Measurements from ENCODE around the gene MSRB2. TPM values are rescaled to one million over a fixed set of nuclear protein-coding genes. Genes with fewer than 3 reads are reported as not detected.
A peak's percentile ranks its signal among the peaks of the same experiment; 100 is the strongest.

The MSRB2 gene
- total RNA-seq, 1 experiment from 2014 or later: 19.0 TPM

DNA sequence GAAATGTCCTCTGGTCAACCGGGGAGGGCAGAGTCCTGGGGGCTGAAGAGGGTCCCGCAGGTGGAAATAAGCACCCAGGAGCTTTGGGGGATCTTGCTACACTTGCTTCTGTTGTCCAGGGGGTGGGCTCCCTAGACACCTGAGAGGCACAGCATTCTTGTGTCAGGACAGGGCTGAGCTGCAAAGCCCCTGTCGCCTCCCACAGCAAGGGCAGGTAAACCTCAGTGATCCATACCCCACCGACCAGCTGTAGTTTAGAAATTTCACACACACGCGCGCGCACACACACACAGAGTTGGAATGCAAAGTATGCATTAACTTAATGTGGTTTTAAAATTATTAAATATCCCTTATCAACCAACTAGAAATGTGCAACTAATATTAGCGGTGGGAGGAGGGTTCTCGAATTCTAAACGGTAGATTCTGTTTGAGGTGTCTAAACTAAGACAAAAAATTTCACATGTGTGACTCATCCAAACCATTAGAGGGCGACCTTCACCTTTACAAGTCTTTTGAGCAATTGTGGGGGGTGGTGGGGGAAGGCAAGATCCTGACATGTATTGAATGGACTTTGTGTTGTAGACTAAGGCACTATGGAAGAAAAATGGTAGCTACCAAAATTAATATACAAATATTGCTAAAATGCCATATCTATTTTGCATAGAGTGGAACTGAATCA, 62.5 kb downstream of the MSRB2 start:
- TF ChIP-seq, protein P1, sequence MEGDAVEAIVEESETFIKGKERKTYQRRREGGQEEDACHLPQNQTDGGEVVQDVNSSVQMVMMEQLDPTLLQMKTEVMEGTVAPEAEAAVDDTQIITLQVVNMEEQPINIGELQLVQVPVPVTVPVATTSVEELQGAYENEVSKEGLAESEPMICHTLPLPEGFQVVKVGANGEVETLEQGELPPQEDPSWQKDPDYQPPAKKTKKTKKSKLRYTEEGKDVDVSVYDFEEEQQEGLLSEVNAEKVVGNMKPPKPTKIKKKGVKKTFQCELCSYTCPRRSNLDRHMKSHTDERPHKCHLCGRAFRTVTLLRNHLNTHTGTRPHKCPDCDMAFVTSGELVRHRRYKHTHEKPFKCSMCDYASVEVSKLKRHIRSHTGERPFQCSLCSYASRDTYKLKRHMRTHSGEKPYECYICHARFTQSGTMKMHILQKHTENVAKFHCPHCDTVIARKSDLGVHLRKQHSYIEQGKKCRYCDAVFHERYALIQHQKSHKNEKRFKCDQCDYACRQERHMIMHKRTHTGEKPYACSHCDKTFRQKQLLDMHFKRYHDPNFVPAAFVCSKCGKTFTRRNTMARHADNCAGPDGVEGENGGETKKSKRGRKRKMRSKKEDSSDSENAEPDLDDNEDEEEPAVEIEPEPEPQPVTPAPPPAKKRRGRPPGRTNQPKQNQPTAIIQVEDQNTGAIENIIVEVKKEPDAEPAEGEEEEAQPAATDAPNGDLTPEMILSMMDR (IDR thresholded peaks at IDR 0.05; ENCODE audit: unreplicated experiment): no peak
- DNase-seq (ENCODE audit: unreplicated experiment): peak; percentile 50
- no peak overlapping the region for H3K4me3 Mint-ChIP-seq (ENCODE audit: unreplicated experiment)

DNA sequence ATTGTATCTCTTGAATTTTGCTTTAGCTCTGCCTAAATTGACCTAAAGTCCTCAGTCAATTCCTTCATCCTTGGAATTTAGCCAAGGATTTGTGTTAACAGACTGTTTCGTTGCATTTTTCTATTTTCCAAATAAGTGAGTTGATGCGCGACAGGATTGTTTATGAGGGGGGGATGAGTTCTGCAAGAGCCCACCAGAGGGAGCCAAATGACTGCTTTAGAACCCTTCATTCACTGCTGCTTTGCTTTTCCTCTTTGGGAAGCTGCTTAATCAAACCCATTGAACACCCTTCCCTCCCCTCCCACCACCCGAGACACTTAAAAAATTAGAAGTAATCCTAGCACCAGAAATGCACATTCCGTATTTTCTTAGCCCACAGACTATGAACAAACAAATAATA, 63.0 kb downstream of the MSRB2 start:
- TF ChIP-seq, protein P1 (IDR thresholded peaks at IDR 0.05; ENCODE audit: unreplicated experiment): peak; percentile 73
- CTCF ChIA-PET: interaction anchor here (0.5 to 9.7 kb wide), 61 partner anchors 9 to 1398 kb away, joined by 3 to 141 read pairs (median 4); no protein-coding TSS in a partner anchor
- intact Hi-C loops (cut with micrococcal nuclease): loop anchor here (2.0 to 10.0 kb wide), 7 partner anchors 134 to 1396 kb away; no protein-coding TSS in a partner anchor
- H3K27me3 Mint-ChIP-seq (ENCODE audit: insufficient read depth, unreplicated experiment): peaks cover 55% of the 10 kb centered on the region
- H3K4me3 Mint-ChIP-seq (ENCODE audit: unreplicated experiment): no peak overlapping the region
- H3K36me3 Mint-ChIP-seq (ENCODE audit: insufficient read depth, unreplicated experiment): no peaks in the 10 kb centered on the region
- H3K27ac Mint-ChIP-seq (ENCODE audit: low read depth, unreplicated experiment): no peak overlapping the region
- POLR2A ChIA-PET: interaction anchor here (0.7 to 0.8 kb wide), 2 partner anchors 23 to 400 kb away, joined by 3 to 5 read pairs; no protein-coding TSS in a partner anchor
- BruUV-seq (replicated peaks): no TSS peak
- peaks cover 17% of the 10 kb centered on the region for H3K4me1 Mint-ChIP-seq (ENCODE audit: insufficient read depth, unreplicated experiment)
- peak; percentile 71 for DNase-seq (ENCODE audit: unreplicated experiment)
- H3K9me3 Mint-ChIP-seq (ENCODE audit: unreplicated experiment): no peaks in the 10 kb centered on the region

More for the DNA sequence above, 62.5 kb downstream of the MSRB2 start:
- intact Hi-C loops (cut with micrococcal nuclease): loop anchor here (2.0 to 10.0 kb wide), 7 partner anchors 135 to 1397 kb away; no protein-coding TSS in a partner anchor
- no peak overlapping the region for H3K27ac Mint-ChIP-seq (ENCODE audit: low read depth, unreplicated experiment)
- no peaks in the 10 kb centered on the region for H3K36me3 Mint-ChIP-seq (ENCODE audit: insufficient read depth, unreplicated experiment)
- H3K9me3 Mint-ChIP-seq (ENCODE audit: unreplicated experiment): no peaks in the 10 kb centered on the region
- peaks cover 55% of the 10 kb centered on the region for H3K27me3 Mint-ChIP-seq (ENCODE audit: insufficient read depth, unreplicated experiment)
- POLR2A ChIA-PET: interaction anchor here (0.7 to 0.8 kb wide), 2 partner anchors 23 to 401 kb away, joined by 3 to 5 read pairs; no protein-coding TSS in a partner anchor
- BruUV-seq (replicated peaks): no TSS peak
- H3K4me1 Mint-ChIP-seq (ENCODE audit: insufficient read depth, unreplicated experiment): peaks cover 17% of the 10 kb centered on the region
- CTCF ChIA-PET: interaction anchor here (0.6 to 9.7 kb wide), 68 partner anchors 8 to 1399 kb away, joined by 3 to 141 read pairs (median 4); no protein-coding TSS in a partner anchor

DNA sequence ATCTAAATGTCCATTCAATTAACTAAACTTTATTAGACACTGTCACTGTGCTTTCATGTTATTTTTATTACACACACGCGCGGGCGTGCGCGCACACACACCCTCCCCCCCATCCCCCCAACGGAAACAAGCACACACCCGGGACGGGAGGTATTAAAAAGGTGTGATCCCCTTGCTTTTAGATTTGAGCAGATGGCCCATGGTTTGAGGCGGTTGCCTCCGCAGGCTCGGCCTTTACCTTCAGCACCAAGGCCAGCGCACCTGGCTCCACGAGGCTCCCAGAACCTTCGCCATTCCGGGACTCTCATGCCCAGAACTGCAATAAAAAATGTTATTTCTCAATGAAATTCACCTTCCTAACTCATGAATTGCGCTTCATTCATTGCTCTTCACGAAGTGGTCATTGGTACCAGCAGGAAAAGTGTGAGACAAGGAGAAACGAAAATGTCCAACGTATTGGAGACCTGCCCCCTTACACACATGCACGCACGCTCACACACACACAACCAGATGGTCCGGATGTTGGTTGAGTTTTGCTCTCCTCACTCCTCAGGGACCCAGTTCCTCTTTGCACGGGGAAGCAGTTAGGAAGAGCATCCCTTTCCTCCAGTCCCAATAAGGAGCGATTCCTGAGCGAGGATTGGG, 76.0 kb downstream of the MSRB2 start:
- Mint-ChIP-seq H3K36me3 (ENCODE audit: insufficient read depth, unreplicated experiment) (no peaks in the 10 kb centered on the region), H3K27me3 (ENCODE audit: insufficient read depth, unreplicated experiment) (peaks cover 38% of the 10 kb centered on the region), H3K4me1 (ENCODE audit: insufficient read depth, unreplicated experiment) (no peaks in the 10 kb centered on the region), H3K4me3 (ENCODE audit: unreplicated experiment) (no peak overlapping the region), H3K27ac (ENCODE audit: low read depth, unreplicated experiment) (no peak overlapping the region), H3K9me3 (ENCODE audit: unreplicated experiment) (no peaks in the 10 kb centered on the region)
- CTCF ChIA-PET: no interaction called here
- intact Hi-C loops (cut with micrococcal nuclease): no loop called here
- peak; percentile 36 for DNase-seq (ENCODE audit: unreplicated experiment)
- TF ChIP-seq, protein P1 (IDR thresholded peaks at IDR 0.05; ENCODE audit: unreplicated experiment): no peak
- POLR2A ChIA-PET: no interaction called here
- no TSS peak for BruUV-seq (replicated peaks)

Other genes starting within 250 kb of the MSRB2 start
- not detected in 2 replicates for gene ARMC3, start 167.5 kb upstream of the MSRB2 start, total RNA-seq (2022)
- not detected in 2 replicates for gene PTF1A, start 96.7 kb downstream of the MSRB2 start, total RNA-seq (2022)
- gene C10orf67, start 249.2 kb downstream of the MSRB2 start, total RNA-seq (2022): 0.15 and 0.21 TPM in 2 replicates

Measured in MCF 10A (cell line).